HepG2 (cell line): Measurements from ENCODE around the gene SFT2D1. TPM values are rescaled to one million over a fixed set of nuclear protein-coding genes. Genes with fewer than 3 reads are reported as not detected.

Experiments used
- CBFB ChIP-seq: sonication (generic); formaldehyde crosslinking; IDR thresholded peaks from 2 replicates; pipeline ENCODE4 v1.4.0; 2020; ENCODE audit warnings: missing genetic modification reagents
- CCAR2 ChIP-seq: fragments of 200-400 bp; formaldehyde crosslinking; optimal IDR thresholded peaks from 2 replicates; pipeline ENCODE3; 2018; ENCODE audit warnings: low read depth, mild to moderate bottlenecking, low read length, moderate library complexity
- KDM2A ChIP-seq: sonication (generic); formaldehyde crosslinking; IDR thresholded peaks from 2 replicates; pipeline ENCODE4 v1.4.0; 2020; ENCODE audit warnings: low read depth, missing genetic modification reagents, borderline replicate concordance
- KLF12 ChIP-seq: sonication (generic); formaldehyde crosslinking; IDR thresholded peaks from 2 replicates; pipeline ENCODE4 v1.4.0; 2020; ENCODE audit warnings: missing genetic modification reagents, borderline replicate concordance
- NFYB ChIP-seq: sonication (generic); formaldehyde crosslinking; IDR thresholded peaks from 2 replicates; pipeline ENCODE4 v1.4.0; 2020; ENCODE audit warnings: missing genetic modification reagents
- SMC3 ChIP-seq: IDR thresholded peaks from 2 replicates; pipeline ENCODE4 v1.6.1; 2011; ENCODE audit warnings: low read length, improper control_type of control experiment
- ZNF24 ChIP-seq: fragments of 450-650 bp; IDR thresholded peaks from 2 replicates; pipeline ENCODE4 v1.6.1; 2017; ENCODE audit warnings: antibody characterized with exemption, mild to moderate bottlenecking
- ZNF552 ChIP-seq: sonication (generic); formaldehyde crosslinking; IDR thresholded peaks from 2 replicates; pipeline ENCODE4 v1.9.0; 2022; ENCODE audit warnings: missing genetic modification reagents, mild to moderate bottlenecking, borderline replicate concordance
- ZNF839 ChIP-seq: sonication (generic); formaldehyde crosslinking; IDR thresholded peaks from 2 replicates; pipeline ENCODE4 v1.4.0; 2020; ENCODE audit warnings: missing genetic modification reagents, mild to moderate bottlenecking, borderline replicate concordance
- polyA plus RNA-seq, 8 experiments: library from polyadenylated mRNA; depleted of rRNA in 3 of 8; stranded (reverse) in 7 of 8; unstranded in 1 of 8; fragments of >200 nt; fragmentation: Illumina TruSeq in 4 of 8; extraction: Trizol in 4 of 8; gene quantifications; 2 replicates each; pipeline versions ENCODE4 v1.2.1 to v1.2.3, GENCODE V29; 2011 to 2016; ENCODE audit warnings: low read depth in 4 of 8, missing spikeins in 1 of 8, mixed read lengths in 1 of 8; ENCODE audit not compliant: insufficient read depth in 1 of 8
- total RNA-seq, 5 experiments: library from RNA; depleted of rRNA; stranded (reverse); fragments of >200 nt; fragmentation: Illumina TruSeq; extraction: Trizol; gene quantifications; 2 replicates each; pipeline ENCODE4 v1.2.3, GENCODE V29; 2016; ENCODE audit warnings: low read depth in 1 of 5
- TF ChIP-seq, protein P1 (sequence below): sonication (generic); IDR thresholded peaks from 2 replicates; pipeline ENCODE4 v1.6.1; 2016; ENCODE audit warnings: low read depth, borderline replicate concordance
- TF ChIP-seq, protein P2 (sequence below): sonication (generic); formaldehyde crosslinking; IDR thresholded peaks from 2 replicates; pipeline ENCODE4 v1.4.0; 2020; ENCODE audit warnings: missing genetic modification reagents
- TF ChIP-seq, protein P3 (sequence below): sonication (generic); formaldehyde crosslinking; IDR thresholded peaks from 2 replicates; pipeline ENCODE4 v1.4.0; 2020; ENCODE audit warnings: missing genetic modification reagents, borderline replicate concordance
- TF ChIP-seq, protein P4 (sequence below): IDR thresholded peaks from 2 replicates; pipeline ENCODE4 v1.6.1; 2012; ENCODE audit warnings: low read length, improper control_type of control experiment
- TF ChIP-seq, protein P5 (sequence below): IDR thresholded peaks from 2 replicates; pipeline ENCODE4 v1.6.1; 2016; ENCODE audit warnings: low read depth, control low read depth

The SFT2D1 gene
- total and polyA plus RNA-seq, 2 of the 13 experiments (the other 11 are each of a cell fraction or from before 2014, with no cell fraction given), result 115 to 147 TPM

DNA sequence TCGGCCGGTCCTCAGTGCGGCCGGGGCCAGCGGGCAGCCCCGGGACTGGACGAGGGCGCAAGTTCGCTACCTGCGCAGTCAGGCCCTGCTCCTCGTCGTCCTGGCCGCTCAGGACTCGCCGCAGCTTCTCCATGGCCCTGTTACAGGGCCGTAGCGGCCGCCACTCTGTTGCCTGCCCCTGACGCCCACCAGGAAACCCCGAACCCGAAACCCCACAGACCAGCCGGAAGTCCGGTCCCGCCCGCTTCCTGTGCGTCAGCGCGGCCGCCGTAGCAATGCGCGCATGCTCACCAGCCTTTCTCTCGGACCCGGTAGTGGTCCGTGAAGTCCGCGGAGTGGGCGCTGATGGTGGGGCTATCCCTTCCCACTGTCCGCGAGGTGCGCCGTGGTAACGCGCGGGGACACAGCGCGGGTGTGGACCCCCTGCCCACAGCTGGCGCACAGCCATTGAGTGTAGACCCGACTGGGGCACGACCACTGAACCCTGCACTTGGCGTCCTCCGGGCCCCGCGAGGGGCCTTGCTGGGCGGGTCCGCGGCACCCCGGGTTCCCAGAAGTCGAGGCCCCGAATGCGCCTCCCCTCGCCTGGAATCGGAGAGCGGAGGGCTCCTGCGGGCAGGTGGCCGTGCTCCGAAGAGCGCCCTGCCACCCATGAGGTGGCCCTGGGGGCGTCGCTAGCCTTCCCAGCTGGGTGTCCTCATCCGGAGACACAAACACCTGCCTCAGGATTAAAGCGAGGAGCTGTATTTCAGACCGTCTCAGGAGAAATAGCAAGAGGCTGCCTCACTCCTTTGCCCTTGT is at the start of gene SFT2D1 (continued):
- TF ChIP-seq, protein P1, sequence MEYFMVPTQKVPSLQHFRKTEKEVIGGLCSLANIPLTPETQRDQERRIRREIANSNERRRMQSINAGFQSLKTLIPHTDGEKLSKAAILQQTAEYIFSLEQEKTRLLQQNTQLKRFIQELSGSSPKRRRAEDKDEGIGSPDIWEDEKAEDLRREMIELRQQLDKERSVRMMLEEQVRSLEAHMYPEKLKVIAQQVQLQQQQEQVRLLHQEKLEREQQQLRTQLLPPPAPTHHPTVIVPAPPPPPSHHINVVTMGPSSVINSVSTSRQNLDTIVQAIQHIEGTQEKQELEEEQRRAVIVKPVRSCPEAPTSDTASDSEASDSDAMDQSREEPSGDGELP, result peak; percentile 71; the same call in 1 of the 2 replicates
- TF ChIP-seq, protein P2, sequence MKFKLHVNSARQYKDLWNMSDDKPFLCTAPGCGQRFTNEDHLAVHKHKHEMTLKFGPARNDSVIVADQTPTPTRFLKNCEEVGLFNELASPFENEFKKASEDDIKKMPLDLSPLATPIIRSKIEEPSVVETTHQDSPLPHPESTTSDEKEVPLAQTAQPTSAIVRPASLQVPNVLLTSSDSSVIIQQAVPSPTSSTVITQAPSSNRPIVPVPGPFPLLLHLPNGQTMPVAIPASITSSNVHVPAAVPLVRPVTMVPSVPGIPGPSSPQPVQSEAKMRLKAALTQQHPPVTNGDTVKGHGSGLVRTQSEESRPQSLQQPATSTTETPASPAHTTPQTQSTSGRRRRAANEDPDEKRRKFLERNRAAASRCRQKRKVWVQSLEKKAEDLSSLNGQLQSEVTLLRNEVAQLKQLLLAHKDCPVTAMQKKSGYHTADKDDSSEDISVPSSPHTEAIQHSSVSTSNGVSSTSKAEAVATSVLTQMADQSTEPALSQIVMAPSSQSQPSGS (CRISPR knock-in tag), result peak; percentile 51; the same call in 1 of the 2 replicates
- TF ChIP-seq SMC3, result no peak
- no peak for TF ChIP-seq CCAR2
- TF ChIP-seq, protein P3, sequence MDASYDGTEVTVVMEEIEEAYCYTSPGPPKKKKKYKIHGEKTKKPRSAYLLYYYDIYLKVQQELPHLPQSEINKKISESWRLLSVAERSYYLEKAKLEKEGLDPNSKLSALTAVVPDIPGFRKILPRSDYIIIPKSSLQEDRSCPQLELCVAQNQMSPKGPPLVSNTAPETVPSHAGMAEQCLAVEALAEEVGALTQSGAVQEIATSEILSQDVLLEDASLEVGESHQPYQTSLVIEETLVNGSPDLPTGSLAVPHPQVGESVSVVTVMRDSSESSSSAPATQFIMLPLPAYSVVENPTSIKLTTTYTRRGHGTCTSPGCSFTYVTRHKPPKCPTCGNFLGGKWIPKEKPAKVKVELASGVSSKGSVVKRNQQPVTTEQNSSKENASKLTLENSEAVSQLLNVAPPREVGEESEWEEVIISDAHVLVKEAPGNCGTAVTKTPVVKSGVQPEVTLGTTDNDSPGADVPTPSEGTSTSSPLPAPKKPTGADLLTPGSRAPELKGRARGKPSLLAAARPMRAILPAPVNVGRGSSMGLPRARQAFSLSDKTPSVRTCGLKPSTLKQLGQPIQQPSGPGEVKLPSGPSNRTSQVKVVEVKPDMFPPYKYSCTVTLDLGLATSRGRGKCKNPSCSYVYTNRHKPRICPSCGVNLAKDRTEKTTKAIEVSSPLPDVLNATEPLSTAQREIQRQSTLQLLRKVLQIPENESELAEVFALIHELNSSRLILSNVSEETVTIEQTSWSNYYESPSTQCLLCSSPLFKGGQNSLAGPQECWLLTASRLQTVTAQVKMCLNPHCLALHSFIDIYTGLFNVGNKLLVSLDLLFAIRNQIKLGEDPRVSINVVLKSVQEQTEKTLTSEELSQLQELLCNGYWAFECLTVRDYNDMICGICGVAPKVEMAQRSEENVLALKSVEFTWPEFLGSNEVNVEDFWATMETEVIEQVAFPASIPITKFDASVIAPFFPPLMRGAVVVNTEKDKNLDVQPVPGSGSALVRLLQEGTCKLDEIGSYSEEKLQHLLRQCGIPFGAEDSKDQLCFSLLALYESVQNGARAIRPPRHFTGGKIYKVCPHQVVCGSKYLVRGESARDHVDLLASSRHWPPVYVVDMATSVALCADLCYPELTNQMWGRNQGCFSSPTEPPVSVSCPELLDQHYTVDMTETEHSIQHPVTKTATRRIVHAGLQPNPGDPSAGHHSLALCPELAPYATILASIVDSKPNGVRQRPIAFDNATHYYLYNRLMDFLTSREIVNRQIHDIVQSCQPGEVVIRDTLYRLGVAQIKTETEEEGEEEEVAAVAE (CRISPR knock-in tag), result no peak; the same call in none of the 2 replicates
- TF ChIP-seq KLF12, result peak; percentile 86; the same call in 1 of the 2 replicates
- TF ChIP-seq ZNF839 (CRISPR knock-in tag), result peak; percentile 99
- TF ChIP-seq CBFB (CRISPR knock-in tag), result 0 out of 2 replicates have a peak, but pooled peaks have one; percentile 47
- no peak for TF ChIP-seq ZNF24
- no peak; the same call in 1 of the 2 replicates for TF ChIP-seq NFYB (CRISPR knock-in tag)
- TF ChIP-seq, protein P4, sequence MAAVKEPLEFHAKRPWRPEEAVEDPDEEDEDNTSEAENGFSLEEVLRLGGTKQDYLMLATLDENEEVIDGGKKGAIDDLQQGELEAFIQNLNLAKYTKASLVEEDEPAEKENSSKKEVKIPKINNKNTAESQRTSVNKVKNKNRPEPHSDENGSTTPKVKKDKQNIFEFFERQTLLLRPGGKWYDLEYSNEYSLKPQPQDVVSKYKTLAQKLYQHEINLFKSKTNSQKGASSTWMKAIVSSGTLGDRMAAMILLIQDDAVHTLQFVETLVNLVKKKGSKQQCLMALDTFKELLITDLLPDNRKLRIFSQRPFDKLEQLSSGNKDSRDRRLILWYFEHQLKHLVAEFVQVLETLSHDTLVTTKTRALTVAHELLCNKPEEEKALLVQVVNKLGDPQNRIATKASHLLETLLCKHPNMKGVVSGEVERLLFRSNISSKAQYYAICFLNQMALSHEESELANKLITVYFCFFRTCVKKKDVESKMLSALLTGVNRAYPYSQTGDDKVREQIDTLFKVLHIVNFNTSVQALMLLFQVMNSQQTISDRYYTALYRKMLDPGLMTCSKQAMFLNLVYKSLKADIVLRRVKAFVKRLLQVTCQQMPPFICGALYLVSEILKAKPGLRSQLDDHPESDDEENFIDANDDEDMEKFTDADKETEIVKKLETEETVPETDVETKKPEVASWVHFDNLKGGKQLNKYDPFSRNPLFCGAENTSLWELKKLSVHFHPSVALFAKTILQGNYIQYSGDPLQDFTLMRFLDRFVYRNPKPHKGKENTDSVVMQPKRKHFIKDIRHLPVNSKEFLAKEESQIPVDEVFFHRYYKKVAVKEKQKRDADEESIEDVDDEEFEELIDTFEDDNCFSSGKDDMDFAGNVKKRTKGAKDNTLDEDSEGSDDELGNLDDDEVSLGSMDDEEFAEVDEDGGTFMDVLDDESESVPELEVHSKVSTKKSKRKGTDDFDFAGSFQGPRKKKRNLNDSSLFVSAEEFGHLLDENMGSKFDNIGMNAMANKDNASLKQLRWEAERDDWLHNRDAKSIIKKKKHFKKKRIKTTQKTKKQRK, result no peak
- peak; percentile 93 for TF ChIP-seq KDM2A
- TF ChIP-seq, protein P5, sequence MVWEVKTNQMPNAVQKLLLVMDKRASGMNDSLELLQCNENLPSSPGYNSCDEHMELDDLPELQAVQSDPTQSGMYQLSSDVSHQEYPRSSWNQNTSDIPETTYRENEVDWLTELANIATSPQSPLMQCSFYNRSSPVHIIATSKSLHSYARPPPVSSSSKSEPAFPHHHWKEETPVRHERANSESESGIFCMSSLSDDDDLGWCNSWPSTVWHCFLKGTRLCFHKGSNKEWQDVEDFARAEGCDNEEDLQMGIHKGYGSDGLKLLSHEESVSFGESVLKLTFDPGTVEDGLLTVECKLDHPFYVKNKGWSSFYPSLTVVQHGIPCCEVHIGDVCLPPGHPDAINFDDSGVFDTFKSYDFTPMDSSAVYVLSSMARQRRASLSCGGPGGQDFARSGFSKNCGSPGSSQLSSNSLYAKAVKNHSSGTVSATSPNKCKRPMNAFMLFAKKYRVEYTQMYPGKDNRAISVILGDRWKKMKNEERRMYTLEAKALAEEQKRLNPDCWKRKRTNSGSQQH (CRISPR knock-in tag), result peak; percentile 79; the same call in 1 of the 2 replicates
- TF ChIP-seq ZNF552, result peak; percentile 79
